HepG2 (cell line): ENCODE results near the gene RSPRY1. TPM values are rescaled to one million over a fixed set of nuclear protein-coding genes. Genes with fewer than 3 reads are reported as not detected.

Experiments used
- BRCA1 ChIP-seq: sonication (generic); formaldehyde crosslinking; IDR thresholded peaks from 2 replicates; pipeline ENCODE4 v1.4.0; 2020; ENCODE audit warnings: missing genetic modification reagents
- CREBL2 ChIP-seq: sonication (generic); formaldehyde crosslinking; IDR thresholded peaks from 2 replicates; pipeline ENCODE4 v1.8.1; 2023; ENCODE audit warnings: missing genetic modification reagents, mild to moderate bottlenecking, borderline replicate concordance
- E2F5 ChIP-seq: sonication (generic); formaldehyde crosslinking; conservative IDR thresholded peaks from 2 replicates; pipeline ENCODE4 v1.4.0; 2020; ENCODE audit warnings: missing genetic modification reagents
- GPN1 ChIP-seq: sonication (generic); formaldehyde crosslinking; IDR thresholded peaks from 2 replicates; pipeline ENCODE4 v1.5.1; 2020; ENCODE audit warnings: missing genetic modification reagents, borderline replicate concordance
- KAT2B ChIP-seq: fragments of 150-350 bp; IDR thresholded peaks from 2 replicates; pipeline ENCODE4 v1.6.1; 2014; ENCODE audit warnings: low read depth, low read length, borderline replicate concordance
- KAT7 ChIP-seq: IDR thresholded peaks from 2 replicates; pipeline ENCODE4 v1.6.1; 2018; ENCODE audit warnings: borderline replicate concordance, missing compliant biosample characterization
- KDM4B ChIP-seq: sonication (generic); formaldehyde crosslinking; IDR thresholded peaks from 2 replicates; pipeline ENCODE4 v1.4.0; 2020; ENCODE audit warnings: missing genetic modification reagents
- KDM5B ChIP-seq: sonication (generic); formaldehyde crosslinking; IDR thresholded peaks from 2 replicates; pipeline ENCODE4 v1.4.0; 2020; ENCODE audit warnings: missing genetic modification reagents, mild to moderate bottlenecking, borderline replicate concordance
- MED1 ChIP-seq: sonication (generic); formaldehyde crosslinking; IDR thresholded peaks from 2 replicates; pipeline ENCODE4 v1.4.0; 2020; ENCODE audit warnings: missing genetic modification reagents
- MLX ChIP-seq: IDR thresholded peaks from 2 replicates; pipeline ENCODE4 v1.6.1; 2016
- NFE2L2 ChIP-seq: fragments of 150-350 bp; IDR thresholded peaks from 2 replicates; pipeline ENCODE4 v1.6.1; 2014; ENCODE audit warnings: low read length
- NR2F2 ChIP-seq: IDR thresholded peaks from 2 replicates; pipeline ENCODE4 v1.6.1; 2012; ENCODE audit warnings: low read depth, inconsistent platforms, borderline replicate concordance
- POGK ChIP-seq: sonication (generic); formaldehyde crosslinking; conservative IDR thresholded peaks from 2 replicates; pipeline ENCODE4 v1.8.0; 2022; ENCODE audit warnings: mild to moderate bottlenecking, moderate library complexity, missing genetic modification reagents
- RXRA ChIP-seq: sonication (generic); formaldehyde crosslinking; IDR thresholded peaks from 2 replicates; pipeline ENCODE4 v1.5.1; 2020; ENCODE audit warnings: missing genetic modification reagents
- USF2 ChIP-seq, 2 experiments: sonication (generic) in 1 of 2; formaldehyde crosslinking in 1 of 2; IDR thresholded peaks; 2 replicates each; pipeline versions ENCODE4 v1.5.1 to v1.6.1; 2011 to 2020; ENCODE audit warnings: borderline replicate concordance in 1 of 2, low read depth in 1 of 2, low read length in 1 of 2, mild to moderate bottlenecking in 1 of 2, missing genetic modification reagents in 1 of 2, moderate library complexity in 1 of 2
- ZNF263 ChIP-seq: sonication (generic); formaldehyde crosslinking; IDR thresholded peaks from 2 replicates; pipeline ENCODE4 v1.4.0; 2020; ENCODE audit warnings: missing genetic modification reagents
- ZNF446 ChIP-seq: sonication (generic); formaldehyde crosslinking; IDR thresholded peaks from 2 replicates; pipeline ENCODE4 v1.5.0; 2020; ENCODE audit warnings: mild to moderate bottlenecking, missing genetic modification reagents
- ZNF546 ChIP-seq: sonication (generic); formaldehyde crosslinking; conservative IDR thresholded peaks from 2 replicates; pipeline ENCODE4 v1.8.1; 2023; ENCODE audit warnings: mild to moderate bottlenecking, missing genetic modification reagents
- ZNF740 ChIP-seq: sonication (generic); formaldehyde crosslinking; IDR thresholded peaks from 2 replicates; pipeline ENCODE4 v1.4.0; 2020; ENCODE audit warnings: missing genetic modification reagents
- ZNF761 ChIP-seq: sonication (generic); formaldehyde crosslinking; conservative IDR thresholded peaks from 2 replicates; pipeline ENCODE4 v1.4.0; 2020; ENCODE audit warnings: mild to moderate bottlenecking, missing genetic modification reagents
- ZNF800 ChIP-seq: sonication (generic); formaldehyde crosslinking; IDR thresholded peaks from 2 replicates; pipeline ENCODE4 v1.4.0; 2020; ENCODE audit warnings: missing genetic modification reagents
- ZSCAN22 ChIP-seq: sonication (generic); formaldehyde crosslinking; IDR thresholded peaks from 2 replicates; pipeline ENCODE4 v1.4.0; 2020; ENCODE audit warnings: mild to moderate bottlenecking, missing genetic modification reagents
- polyA plus RNA-seq, 8 experiments: library from polyadenylated mRNA; depleted of rRNA in 3 of 8; stranded (reverse) in 7 of 8; unstranded in 1 of 8; fragments of >200 nt; fragmentation: Illumina TruSeq in 4 of 8; extraction: Trizol in 4 of 8; gene quantifications; 2 replicates each; pipeline versions ENCODE4 v1.2.1 to v1.2.3, GENCODE V29; 2011 to 2016; ENCODE audit warnings: low read depth in 4 of 8, missing spikeins in 1 of 8, mixed read lengths in 1 of 8; ENCODE audit not compliant: insufficient read depth in 1 of 8
- total RNA-seq, 5 experiments: library from RNA; depleted of rRNA; stranded (reverse); fragments of >200 nt; fragmentation: Illumina TruSeq; extraction: Trizol; gene quantifications; 2 replicates each; pipeline ENCODE4 v1.2.3, GENCODE V29; 2016; ENCODE audit warnings: low read depth in 1 of 5

RSPRY1 gene
- total and polyA plus RNA-seq, 2 of the 13 experiments (the other 11 are each of a cell fraction or from before 2014, with no cell fraction given), result 53.4 to 61.0 TPM

- TF ChIP-seq USF2 (IDR thresholded peaks at IDR 0.05; ENCODE audit: low read depth, low read length) (no peak), USF2 (CRISPR knock-in tag; IDR thresholded peaks at IDR 0.05; ENCODE audit: borderline replicate concordance) (no peak), ZNF800 (peak; percentile 48), ZNF740 (0 out of 2 replicates have a peak, but pooled peaks have one; percentile 14), KDM5B (CRISPR knock-in tag) (peak; percentile 88), MED1 (CRISPR knock-in tag) (no peak; the same call in 1 of the 2 replicates), RXRA (CRISPR knock-in tag) (no peak), ZNF446 (peak; percentile 88; the same call in 1 of the 2 replicates), E2F5 (CRISPR knock-in tag) (no peak; the same call in 1 of the 2 replicates), KAT2B (no peak), ZNF546 (CRISPR knock-in tag) (peak; percentile 76; the same call in 1 of the 2 replicates), POGK (peak; percentile 52; the same call in 1 of the 2 replicates), KAT7 (CRISPR knock-in tag) (peak; percentile 76; the same call in 1 of the 2 replicates), NFE2L2 (no peak), GPN1 (CRISPR knock-in tag) (0 out of 2 replicates have a peak, but pooled peaks have one; percentile 27), BRCA1 (CRISPR knock-in tag) (peak; percentile 46), NR2F2 (no peak), CREBL2 (no peak), ZNF761 (CRISPR knock-in tag) (peak; percentile 74; the same call in 1 of the 2 replicates), MLX (CRISPR knock-in tag) (no peak), ZSCAN22 (CRISPR knock-in tag) (no peak), ZNF263 (0 out of 2 replicates have a peak, but pooled peaks have one; percentile 14), KDM4B (CRISPR knock-in tag) (0 out of 2 replicates have a peak, but pooled peaks have one; percentile 28)
Observed at GRCh38 chr16:57185446-57185944, 634 bp upstream of the RSPRY1 start (continued).
